ENCODE measurements around the gene EPS15.

GRCh38 chr1:51497340-51497739 is 21.7 kb downstream of the EPS15 start:
- no peak for TF ChIP-seq CTCF (conservative IDR thresholded peaks at IDR 0.05 in 1 of 2, IDR thresholded peaks at IDR 0.05 in 1 of 2; ENCODE audit: extremely low read depth in 1 of 2, insufficient read depth in 1 of 2, low read depth in 1 of 2, low read length in 2 of 2)
- no peak for TF ChIP-seq EZH2 (IDR thresholded peaks at IDR 0.05; ENCODE audit: borderline replicate concordance, low read length)

All from mammary epithelial cell (primary cell).